SU-DHL-6 (cell line): ENCODE measurements around the gene TAGLN2.

Source experiments
- H2AFZ ChIP-seq: fragments of 200-600 bp; sonication (generic); 2 replicates; pipeline ENCODE4 v1.6.1; 2014; ENCODE audit warnings: low read depth, mild to moderate bottlenecking, moderate library complexity, mixed read lengths, antibody characterized with exemption, low read length; ENCODE audit not compliant: severe bottlenecking
- H3F3A ChIP-seq: fragments of 200-600 bp; shearing (Covaris generic); 2 replicates; pipeline ENCODE4 v1.6.0; 2016; ENCODE audit warnings: antibody characterized with exemption, mild to moderate bottlenecking; ENCODE audit not compliant: insufficient read depth
- H3K27ac ChIP-seq: fragments of 200-600 bp; sonication (generic); 2 replicates; pipeline ENCODE4 v1.5.1; 2016; ENCODE audit warnings: low read depth, mild to moderate bottlenecking, low read length, moderate library complexity, mixed read lengths
- H3K27me3 ChIP-seq: fragments of 200-600 bp; sonication (generic), shearing (Covaris generic); 2 replicates; pipeline ENCODE4 v1.6.0; 2014; ENCODE audit warnings: mild to moderate bottlenecking, low read length
- H3K36me3 ChIP-seq: fragments of 200-600 bp; sonication (generic); 2 replicates; pipeline ENCODE4 v1.6.1; 2014; ENCODE audit warnings: mild to moderate bottlenecking, low read length, mixed read lengths
- H3K4me2 ChIP-seq: fragments of 300-600, 200-600 bp; shearing (Covaris generic), sonication (generic); 2 replicates; pipeline ENCODE4 v1.6.0; 2014; ENCODE audit warnings: low read length, low read depth, mild to moderate bottlenecking; ENCODE audit not compliant: poor library complexity, severe bottlenecking
- H3K4me3 ChIP-seq: fragments of 200-600 bp; sonication (generic); 2 replicates; pipeline ENCODE4 v1.5.1; 2014; ENCODE audit warnings: antibody characterized with exemption, low read length, mild to moderate bottlenecking, mixed read lengths; ENCODE audit not compliant: insufficient read depth, poor library complexity, severe bottlenecking
- H3K79me2 ChIP-seq: fragments of 200-600 bp; sonication (generic); 2 replicates; pipeline ENCODE4 v1.6.1; 2014; ENCODE audit warnings: mild to moderate bottlenecking, low read length, moderate library complexity; ENCODE audit not compliant: insufficient read depth
- H3K9ac ChIP-seq: fragments of 200-600 bp; sonication (generic); 2 replicates; pipeline ENCODE4 v1.7.0; 2014; ENCODE audit warnings: mild to moderate bottlenecking, low read length
- H3K9me2 ChIP-seq: fragments of 200-600 bp; sonication (generic); replicated peaks from 2 replicates; pipeline ENCODE4 v1.6.1; 2014; ENCODE audit warnings: low read length; ENCODE audit not compliant: insufficient read depth
- H3K9me3 ChIP-seq: fragments of 200-600 bp; sonication (generic); 2 replicates; pipeline ENCODE4 v1.6.1; 2014; ENCODE audit warnings: low read length, mixed read lengths; ENCODE audit not compliant: insufficient read depth
- H4K20me1 ChIP-seq: fragments of 200-600 bp; sonication (generic); 2 replicates; pipeline ENCODE4 v1.6.1; 2014; ENCODE audit warnings: low read depth, mild to moderate bottlenecking, antibody characterized with exemption, low read length, moderate library complexity, mixed read lengths
- EZH2phosphoT487 ChIP-seq: fragments of 200-600 bp; sonication (generic), shearing (Covaris generic); conservative IDR thresholded peaks from 2 replicates; pipeline ENCODE4 v1.6.1; 2018; ENCODE audit warnings: mild to moderate bottlenecking, antibody characterized with exemption, low read length, moderate library complexity, mixed read lengths
- TF ChIP-seq, protein P1 (sequence below): fragments of 200-600 bp; sonication (generic); IDR thresholded peaks from one replicate; pipeline ENCODE4 v1.5.1; 2017; ENCODE audit warnings: antibody characterized with exemption, mild to moderate bottlenecking, low read length, moderate library complexity; ENCODE audit not compliant: insufficient read depth, poor library complexity, severe bottlenecking

The TAGLN2 gene

DNA sequence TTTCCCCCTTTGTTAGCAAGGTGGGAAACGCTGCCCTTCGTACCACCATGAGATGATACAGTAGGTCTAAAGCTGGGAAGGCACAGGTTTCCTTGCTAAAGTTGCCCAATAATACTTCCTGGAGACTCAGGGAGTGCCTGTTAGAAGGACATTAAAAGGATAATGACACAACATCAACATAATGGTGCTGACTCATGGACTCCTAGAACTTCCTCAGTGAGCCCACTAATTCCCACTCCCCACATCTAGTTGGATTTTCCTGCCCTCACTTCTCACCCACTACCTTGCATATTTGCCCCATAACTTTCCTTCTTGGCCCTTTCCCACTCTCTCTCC, 42.8 kb downstream of the TAGLN2 start:
- no peaks in the 10 kb centered on the region for H3F3A ChIP-seq
- no peak overlapping the region for H3K9ac ChIP-seq
- no peaks in the 10 kb centered on the region for H3K36me3 ChIP-seq
- no peak for TF ChIP-seq EZH2phosphoT487
- TF ChIP-seq, protein P1, sequence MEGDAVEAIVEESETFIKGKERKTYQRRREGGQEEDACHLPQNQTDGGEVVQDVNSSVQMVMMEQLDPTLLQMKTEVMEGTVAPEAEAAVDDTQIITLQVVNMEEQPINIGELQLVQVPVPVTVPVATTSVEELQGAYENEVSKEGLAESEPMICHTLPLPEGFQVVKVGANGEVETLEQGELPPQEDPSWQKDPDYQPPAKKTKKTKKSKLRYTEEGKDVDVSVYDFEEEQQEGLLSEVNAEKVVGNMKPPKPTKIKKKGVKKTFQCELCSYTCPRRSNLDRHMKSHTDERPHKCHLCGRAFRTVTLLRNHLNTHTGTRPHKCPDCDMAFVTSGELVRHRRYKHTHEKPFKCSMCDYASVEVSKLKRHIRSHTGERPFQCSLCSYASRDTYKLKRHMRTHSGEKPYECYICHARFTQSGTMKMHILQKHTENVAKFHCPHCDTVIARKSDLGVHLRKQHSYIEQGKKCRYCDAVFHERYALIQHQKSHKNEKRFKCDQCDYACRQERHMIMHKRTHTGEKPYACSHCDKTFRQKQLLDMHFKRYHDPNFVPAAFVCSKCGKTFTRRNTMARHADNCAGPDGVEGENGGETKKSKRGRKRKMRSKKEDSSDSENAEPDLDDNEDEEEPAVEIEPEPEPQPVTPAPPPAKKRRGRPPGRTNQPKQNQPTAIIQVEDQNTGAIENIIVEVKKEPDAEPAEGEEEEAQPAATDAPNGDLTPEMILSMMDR = no peak
- H3K4me3 ChIP-seq = no peak overlapping the region
- H2AFZ ChIP-seq = no peak overlapping the region
- H3K27ac ChIP-seq = no peak overlapping the region
- H3K79me2 ChIP-seq = no peaks in the 10 kb centered on the region
- H3K4me2 ChIP-seq = no peak overlapping the region
- no peaks in the 10 kb centered on the region for H3K9me3 ChIP-seq
- no peaks in the 10 kb centered on the region for H3K9me2 ChIP-seq
- no peaks in the 10 kb centered on the region for H4K20me1 ChIP-seq
- H3K27me3 ChIP-seq = no peaks in the 10 kb centered on the region

- H3K27ac ChIP-seq = no peak overlapping the region
- H3K36me3 ChIP-seq = no peaks in the 10 kb centered on the region
- no peaks in the 10 kb centered on the region for H3K79me2 ChIP-seq
- no peak overlapping the region for H3K4me3 ChIP-seq
- H3K27me3 ChIP-seq = no peaks in the 10 kb centered on the region
- no peak for TF ChIP-seq EZH2phosphoT487
- TF ChIP-seq, protein P1 = no peak
- no peaks in the 10 kb centered on the region for H4K20me1 ChIP-seq
- no peak overlapping the region for H3K9ac ChIP-seq
- no peak overlapping the region for H2AFZ ChIP-seq
- no peaks in the 10 kb centered on the region for H3F3A ChIP-seq
- H3K9me3 ChIP-seq = no peaks in the 10 kb centered on the region
- no peak overlapping the region for H3K4me2 ChIP-seq
- H3K9me2 ChIP-seq = no peaks in the 10 kb centered on the region
Observed at GRCh38 chr1:159881622-159882526, 43.4 kb downstream of the TAGLN2 start.

DNA sequence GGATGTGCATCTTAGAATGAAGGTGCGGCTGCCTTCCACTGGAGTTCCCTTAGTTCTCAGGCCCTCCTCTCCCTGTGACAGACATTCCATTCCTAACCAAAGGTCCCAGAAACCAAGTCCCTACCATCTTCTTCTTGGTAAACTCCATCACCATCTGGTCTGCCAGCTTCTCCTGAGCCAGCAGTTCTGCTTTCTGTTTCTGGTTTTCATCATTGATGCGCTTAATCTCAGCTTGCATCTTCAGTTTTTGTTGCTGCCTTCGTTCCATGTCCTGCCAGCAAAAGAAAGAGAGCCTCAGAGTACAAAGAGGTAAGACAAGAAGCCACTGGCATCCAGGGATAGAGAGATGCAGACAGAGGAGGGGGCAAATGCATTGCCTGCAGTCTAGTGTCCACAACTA, 44.9 kb downstream of the TAGLN2 start:
- H3K79me2 ChIP-seq = no peaks in the 10 kb centered on the region
- no peaks in the 10 kb centered on the region for H3K9me3 ChIP-seq
- H3K27ac ChIP-seq = no peak overlapping the region
- TF ChIP-seq, protein P1 = no peak
- TF ChIP-seq EZH2phosphoT487 = no peak
- H2AFZ ChIP-seq = no peak overlapping the region
- no peaks in the 10 kb centered on the region for H3F3A ChIP-seq
- H3K9ac ChIP-seq = no peak overlapping the region
- no peaks in the 10 kb centered on the region for H4K20me1 ChIP-seq
- no peak overlapping the region for H3K4me2 ChIP-seq
- no peaks in the 10 kb centered on the region for H3K9me2 ChIP-seq
- no peaks in the 10 kb centered on the region for H3K27me3 ChIP-seq
- H3K4me3 ChIP-seq = no peak overlapping the region
- no peaks in the 10 kb centered on the region for H3K36me3 ChIP-seq
